ENCODE measurements around the gene PLXNA2.

DNA sequence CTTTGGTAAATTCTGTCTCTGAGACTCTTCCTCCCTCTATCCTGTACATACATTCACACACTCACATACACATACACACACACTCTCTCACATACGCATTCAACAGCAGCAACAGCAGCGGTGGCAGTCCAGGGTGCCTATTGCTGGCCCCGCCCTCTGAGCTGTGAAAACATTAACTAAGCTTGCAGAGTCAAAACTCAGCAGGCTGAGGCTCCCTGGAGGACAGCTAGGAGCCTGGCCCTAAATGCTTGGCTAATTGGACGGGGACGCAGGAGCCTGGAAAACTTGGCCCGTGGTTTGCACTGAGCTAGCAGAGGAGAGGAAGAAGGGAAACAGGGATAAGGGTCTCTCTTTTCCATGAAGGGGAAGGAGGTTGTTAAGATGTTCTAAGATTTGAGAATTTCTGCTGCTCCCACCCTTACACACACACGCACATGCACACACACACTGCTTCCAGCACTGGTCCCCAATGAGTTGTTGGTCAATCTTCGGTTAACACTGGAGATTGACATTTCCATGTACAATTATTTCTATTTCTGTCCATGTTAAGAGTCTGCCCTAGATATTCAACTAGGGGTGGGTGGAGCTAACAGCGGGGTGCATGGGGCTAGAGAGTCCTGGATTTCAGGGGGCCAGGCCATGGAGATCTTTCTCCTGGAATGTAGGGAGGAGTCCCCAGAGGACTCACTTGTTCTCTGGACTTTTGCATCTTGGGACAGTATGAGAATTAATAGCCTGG is 94.2 kb downstream of the PLXNA2 start:
- TF ChIP-seq, protein P1, sequence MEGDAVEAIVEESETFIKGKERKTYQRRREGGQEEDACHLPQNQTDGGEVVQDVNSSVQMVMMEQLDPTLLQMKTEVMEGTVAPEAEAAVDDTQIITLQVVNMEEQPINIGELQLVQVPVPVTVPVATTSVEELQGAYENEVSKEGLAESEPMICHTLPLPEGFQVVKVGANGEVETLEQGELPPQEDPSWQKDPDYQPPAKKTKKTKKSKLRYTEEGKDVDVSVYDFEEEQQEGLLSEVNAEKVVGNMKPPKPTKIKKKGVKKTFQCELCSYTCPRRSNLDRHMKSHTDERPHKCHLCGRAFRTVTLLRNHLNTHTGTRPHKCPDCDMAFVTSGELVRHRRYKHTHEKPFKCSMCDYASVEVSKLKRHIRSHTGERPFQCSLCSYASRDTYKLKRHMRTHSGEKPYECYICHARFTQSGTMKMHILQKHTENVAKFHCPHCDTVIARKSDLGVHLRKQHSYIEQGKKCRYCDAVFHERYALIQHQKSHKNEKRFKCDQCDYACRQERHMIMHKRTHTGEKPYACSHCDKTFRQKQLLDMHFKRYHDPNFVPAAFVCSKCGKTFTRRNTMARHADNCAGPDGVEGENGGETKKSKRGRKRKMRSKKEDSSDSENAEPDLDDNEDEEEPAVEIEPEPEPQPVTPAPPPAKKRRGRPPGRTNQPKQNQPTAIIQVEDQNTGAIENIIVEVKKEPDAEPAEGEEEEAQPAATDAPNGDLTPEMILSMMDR (IDR thresholded peaks at IDR 0.05) = no peak
- no peak for TF ChIP-seq POLR2A (IDR thresholded peaks at IDR 0.05)

Data from esophagus squamous epithelium (tissue), 4 donors.